ENCODE results near the gene GNLY.

GNLY gene

GRCh38 chr2:85724731-85725181 is 30.6 kb downstream of the GNLY start:
- TF ChIP-seq EZH2 (IDR thresholded peaks at IDR 0.05; ENCODE audit: borderline replicate concordance, low read length) = no peak
- no peak for TF ChIP-seq CTCF (IDR thresholded peaks at IDR 0.05; ENCODE audit: low read length)
- no peaks in the 10 kb centered on the region for H3K36me3 ChIP-seq (ENCODE audit: insufficient read depth, low read length)
- no peaks in the 10 kb centered on the region for H3K9me3 ChIP-seq (ENCODE audit: low read length)
- H3K27ac ChIP-seq (ENCODE audit: low read depth, low read length, poor library complexity, severe bottlenecking) = no peak overlapping the region
- no peak overlapping the region for H3K4me3 ChIP-seq (ENCODE audit: low read depth, low read length, poor library complexity, severe bottlenecking)
- no peaks in the 10 kb centered on the region for H3K9me2 ChIP-seq (ENCODE audit: low read depth, low read length)
- no peak overlapping the region for H3K4me2 ChIP-seq (ENCODE audit: low read length)
- H3K27me3 ChIP-seq (ENCODE audit: insufficient read depth, low read length) = no peaks in the 10 kb centered on the region
- H3F3A ChIP-seq (ENCODE audit: insufficient read depth, low read length) = no peaks in the 10 kb centered on the region
- H3K9ac ChIP-seq (ENCODE audit: low read length) = no peak overlapping the region
- H2AFZ ChIP-seq (ENCODE audit: low read length) = no peak overlapping the region
- no peaks in the 10 kb centered on the region for H3K4me1 ChIP-seq (ENCODE audit: insufficient read depth, low read length, severe bottlenecking)
- H4K20me1 ChIP-seq (ENCODE audit: insufficient read depth, low read length) = no peaks in the 10 kb centered on the region
- no peaks in the 10 kb centered on the region for H3K79me2 ChIP-seq (ENCODE audit: insufficient read depth, low read length)

GRCh38 chr2:85725451-85725850 is 31.3 kb downstream of the GNLY start:
- Histone ChIP-seq H3K36me3 (ENCODE audit: insufficient read depth, low read length) (no peaks in the 10 kb centered on the region), H3K27me3 (ENCODE audit: insufficient read depth, low read length) (no peaks in the 10 kb centered on the region), H3K9ac (ENCODE audit: low read length) (no peak overlapping the region), H2AFZ (ENCODE audit: low read length) (no peak overlapping the region), H3K79me2 (ENCODE audit: insufficient read depth, low read length) (no peaks in the 10 kb centered on the region), H3K4me2 (ENCODE audit: low read length) (no peak overlapping the region), H4K20me1 (ENCODE audit: insufficient read depth, low read length) (no peaks in the 10 kb centered on the region), H3K9me3 (ENCODE audit: low read length) (no peaks in the 10 kb centered on the region), H3F3A (ENCODE audit: insufficient read depth, low read length) (no peaks in the 10 kb centered on the region), H3K9me2 (ENCODE audit: low read depth, low read length) (no peaks in the 10 kb centered on the region), H3K4me1 (ENCODE audit: insufficient read depth, low read length, severe bottlenecking) (no peaks in the 10 kb centered on the region), H3K27ac (ENCODE audit: low read depth, low read length, poor library complexity, severe bottlenecking) (no peak overlapping the region), H3K4me3 (ENCODE audit: low read depth, low read length, poor library complexity, severe bottlenecking) (no peak overlapping the region)
- TF ChIP-seq CTCF (IDR thresholded peaks at IDR 0.05; ENCODE audit: low read length) = no peak
- TF ChIP-seq EZH2 (IDR thresholded peaks at IDR 0.05; ENCODE audit: borderline replicate concordance, low read length) = no peak

- TF ChIP-seq EZH2 (IDR thresholded peaks at IDR 0.05; ENCODE audit: borderline replicate concordance, low read length) (no peak), CTCF (IDR thresholded peaks at IDR 0.05; ENCODE audit: low read length) (no peak)
- Histone ChIP-seq H3K9me3 (ENCODE audit: low read length) (no peaks in the 10 kb centered on the region), H3K4me1 (ENCODE audit: insufficient read depth, low read length, severe bottlenecking) (no peaks in the 10 kb centered on the region), H3F3A (ENCODE audit: insufficient read depth, low read length) (no peaks in the 10 kb centered on the region), H2AFZ (ENCODE audit: low read length) (no peak overlapping the region), H3K9ac (ENCODE audit: low read length) (no peak overlapping the region), H3K9me2 (ENCODE audit: low read depth, low read length) (no peaks in the 10 kb centered on the region), H3K27me3 (ENCODE audit: insufficient read depth, low read length) (no peaks in the 10 kb centered on the region), H4K20me1 (ENCODE audit: insufficient read depth, low read length) (no peaks in the 10 kb centered on the region), H3K79me2 (ENCODE audit: insufficient read depth, low read length) (no peaks in the 10 kb centered on the region), H3K36me3 (ENCODE audit: insufficient read depth, low read length) (no peaks in the 10 kb centered on the region), H3K4me3 (ENCODE audit: low read depth, low read length, poor library complexity, severe bottlenecking) (no peak overlapping the region), H3K4me2 (ENCODE audit: low read length) (no peak overlapping the region), H3K27ac (ENCODE audit: low read depth, low read length, poor library complexity, severe bottlenecking) (no peak overlapping the region)
Measured at GRCh38 chr2:85727798-85728197, 33.6 kb downstream of the GNLY start.

Measured in OCI-LY1 (cell line).